Ascending aorta (tissue), 2 donors: ENCODE data around the gene SLC48A1. TPM values are rescaled to one million over a fixed set of nuclear protein-coding genes. Genes with fewer than 3 reads are reported as not detected.
A peak's percentile ranks its signal among the peaks of the same experiment; 100 is the strongest.

Experiments used
- DNase-seq, 2 donors: peaks; one replicate each; pipeline ENCODE4 v3.0.0-alpha.2; 2019; ENCODE audit warnings: low spot score in 2 of 2
- H3K27ac ChIP-seq, 2 donors: fragments of 200-600 bp; sonication (generic); one replicate each; pipeline ENCODE4 v1.5.1; 2016 to 2017; ENCODE audit warnings: mild to moderate bottlenecking in 1 of 2
- H3K27me3 ChIP-seq: fragments of 200-600 bp; sonication (generic); one replicate; pipeline ENCODE4 v1.5.1; 2017
- H3K36me3 ChIP-seq, 2 donors: fragments of 200-600 bp; sonication (generic); one replicate each; pipeline ENCODE4 v1.5.1; 2016
- H3K4me1 ChIP-seq, 2 donors: fragments of 200-600 bp; sonication (generic); one replicate each; pipeline ENCODE4 v1.5.1; 2016 to 2017; ENCODE audit warnings: mild to moderate bottlenecking in 1 of 2
- H3K4me3 ChIP-seq, 2 donors: fragments of 200-600 bp; sonication (generic); one replicate each; pipeline ENCODE4 v1.5.1; 2016 to 2017; ENCODE audit warnings: mild to moderate bottlenecking in 1 of 2
- H3K9me3 ChIP-seq, 2 donors: fragments of 200-600 bp; sonication (generic); one replicate each; pipeline ENCODE4 v1.5.1; 2016
- intact Hi-C: fragments of 100-400 bp; cut with DNase I; formaldehyde crosslinking; loops from one replicate; pipeline ENCODE4 v1.15.1; 2023
- total RNA-seq: library from RNA; depleted of rRNA; stranded (reverse); fragments of >200 nt; gene quantifications from one replicate; pipeline ENCODE4 v1.1.0, GENCODE V29; 2016
- TF ChIP-seq, protein P1 (sequence below), 3 experiments: fragments of 200-600 bp in 2 of 3; fragments of 450-650 bp in 1 of 3; sonication (generic) in 2 of 3; IDR thresholded peaks; one replicate each; pipeline ENCODE4 v1.5.1; 2016 to 2019; ENCODE audit warnings: antibody characterized with exemption in 3 of 3, mild to moderate bottlenecking in 1 of 3, moderate library complexity in 1 of 3

SLC48A1 gene
- total RNA-seq, 1 donor from 2014 or later = 144 TPM

DNA sequence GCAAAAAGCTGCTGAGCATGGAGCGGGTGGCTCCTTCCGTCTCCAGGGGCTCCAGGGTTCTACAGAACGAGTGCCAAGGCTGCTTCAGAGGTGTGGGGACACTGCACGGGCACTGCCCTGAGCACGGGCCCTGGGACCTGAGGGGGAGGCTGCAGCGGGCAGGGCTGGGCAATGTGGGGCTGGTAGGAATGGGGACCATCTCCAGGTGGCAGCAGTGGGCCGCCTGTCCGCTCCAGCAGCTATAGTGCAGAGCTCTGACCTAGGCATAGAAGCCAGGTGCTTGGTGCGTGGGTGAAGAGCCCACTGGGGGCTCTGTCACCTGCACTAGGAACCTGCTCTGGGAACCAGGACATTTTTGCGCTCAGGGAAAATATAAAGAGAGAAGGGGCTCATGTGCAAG, 24.4 kb downstream of the SLC48A1 start:
- TF ChIP-seq, protein P1, sequence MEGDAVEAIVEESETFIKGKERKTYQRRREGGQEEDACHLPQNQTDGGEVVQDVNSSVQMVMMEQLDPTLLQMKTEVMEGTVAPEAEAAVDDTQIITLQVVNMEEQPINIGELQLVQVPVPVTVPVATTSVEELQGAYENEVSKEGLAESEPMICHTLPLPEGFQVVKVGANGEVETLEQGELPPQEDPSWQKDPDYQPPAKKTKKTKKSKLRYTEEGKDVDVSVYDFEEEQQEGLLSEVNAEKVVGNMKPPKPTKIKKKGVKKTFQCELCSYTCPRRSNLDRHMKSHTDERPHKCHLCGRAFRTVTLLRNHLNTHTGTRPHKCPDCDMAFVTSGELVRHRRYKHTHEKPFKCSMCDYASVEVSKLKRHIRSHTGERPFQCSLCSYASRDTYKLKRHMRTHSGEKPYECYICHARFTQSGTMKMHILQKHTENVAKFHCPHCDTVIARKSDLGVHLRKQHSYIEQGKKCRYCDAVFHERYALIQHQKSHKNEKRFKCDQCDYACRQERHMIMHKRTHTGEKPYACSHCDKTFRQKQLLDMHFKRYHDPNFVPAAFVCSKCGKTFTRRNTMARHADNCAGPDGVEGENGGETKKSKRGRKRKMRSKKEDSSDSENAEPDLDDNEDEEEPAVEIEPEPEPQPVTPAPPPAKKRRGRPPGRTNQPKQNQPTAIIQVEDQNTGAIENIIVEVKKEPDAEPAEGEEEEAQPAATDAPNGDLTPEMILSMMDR (IDR thresholded peaks at IDR 0.05) = peak in 2 of 3 experiments; percentile 20 to 24
- H3K36me3 ChIP-seq = peaks cover 63 to 67% of the 10 kb centered on the region in 2 donors
- no peak for DNase-seq
- no peaks in the 10 kb centered on the region for H3K27me3 ChIP-seq
- intact Hi-C loops = no loop called here
- no peak overlapping the region for H3K4me3 ChIP-seq
- peaks cover 30 to 39% of the 10 kb centered on the region in 2 donors for H3K4me1 ChIP-seq
- H3K27ac ChIP-seq = peak overlapping the region in 1 of 2 donors; percentile 85
- H3K9me3 ChIP-seq = no peaks in the 10 kb centered on the region

DNA sequence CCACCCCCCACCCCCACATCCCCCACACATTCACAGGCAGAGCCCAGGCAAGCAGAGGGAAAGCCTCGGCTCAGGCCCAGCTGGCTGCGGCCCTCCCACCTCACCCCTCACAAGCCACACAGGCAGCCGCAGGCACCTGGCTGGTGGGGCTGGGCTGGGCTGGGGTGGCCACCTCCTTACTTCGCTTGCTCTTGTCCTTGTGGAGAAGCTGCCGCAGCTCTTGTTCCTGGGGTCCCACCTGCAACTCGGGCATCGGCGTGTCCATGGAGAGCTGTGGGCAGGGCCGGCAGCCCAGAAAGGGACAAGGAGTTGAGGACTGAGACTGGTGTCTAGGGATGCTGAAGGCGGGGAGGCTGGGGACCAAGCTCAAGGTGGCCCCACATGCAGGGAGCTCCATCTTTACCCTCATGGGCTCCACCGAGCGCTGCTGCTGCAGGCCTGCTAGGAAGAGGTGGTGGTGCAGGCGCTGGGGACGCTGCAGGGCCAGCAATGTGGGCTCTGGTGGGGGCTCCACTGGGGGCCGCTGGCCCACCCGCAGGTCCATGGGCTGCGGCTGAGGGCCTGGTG, 25.4 kb downstream of the SLC48A1 start:
- Histone ChIP-seq H3K4me1 (peaks cover 33 to 49% of the 10 kb centered on the region in 2 donors), H3K27me3 (no peaks in the 10 kb centered on the region), H3K36me3 (peaks cover 54 to 57% of the 10 kb centered on the region in 2 donors), H3K4me3 (no peak overlapping the region), H3K9me3 (no peaks in the 10 kb centered on the region), H3K27ac (peak overlapping the region; percentile 44 to 85)
- no peak for DNase-seq
- intact Hi-C loops = no loop called here
- TF ChIP-seq, protein P1 (IDR thresholded peaks at IDR 0.05) = no peak

DNA sequence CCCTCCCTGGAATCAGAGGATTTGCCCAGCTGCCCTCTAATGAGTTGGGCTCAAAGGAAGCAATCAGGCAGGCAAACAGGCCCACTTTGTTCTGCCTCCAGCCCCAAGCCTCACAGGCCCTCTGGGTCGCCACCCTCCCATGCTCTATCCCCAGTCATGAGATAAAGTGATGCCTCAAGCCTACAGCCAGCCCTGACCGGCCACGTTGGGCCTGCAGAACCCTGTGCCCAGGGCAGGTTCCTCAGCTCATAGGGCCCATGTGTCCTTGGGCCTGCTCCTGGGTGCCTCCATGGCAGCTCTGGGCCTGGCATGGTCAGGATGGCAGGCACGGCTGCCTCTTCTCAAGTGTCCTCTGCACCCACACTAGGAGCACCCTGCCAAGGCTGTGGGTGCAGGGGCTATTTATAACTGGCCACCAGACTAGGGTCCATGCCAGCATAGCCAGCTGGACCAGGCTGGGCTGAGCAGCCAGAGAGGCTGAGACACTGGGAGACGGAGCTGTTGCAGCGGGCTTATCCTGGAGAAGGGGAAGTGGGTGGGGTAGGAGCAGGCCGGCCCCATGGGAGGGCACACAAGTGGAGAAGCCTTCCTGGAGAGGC, 26.4 kb downstream of the SLC48A1 start:
- no peak for DNase-seq
- peaks cover 47 to 52% of the 10 kb centered on the region in 2 donors for H3K36me3 ChIP-seq

DNA sequence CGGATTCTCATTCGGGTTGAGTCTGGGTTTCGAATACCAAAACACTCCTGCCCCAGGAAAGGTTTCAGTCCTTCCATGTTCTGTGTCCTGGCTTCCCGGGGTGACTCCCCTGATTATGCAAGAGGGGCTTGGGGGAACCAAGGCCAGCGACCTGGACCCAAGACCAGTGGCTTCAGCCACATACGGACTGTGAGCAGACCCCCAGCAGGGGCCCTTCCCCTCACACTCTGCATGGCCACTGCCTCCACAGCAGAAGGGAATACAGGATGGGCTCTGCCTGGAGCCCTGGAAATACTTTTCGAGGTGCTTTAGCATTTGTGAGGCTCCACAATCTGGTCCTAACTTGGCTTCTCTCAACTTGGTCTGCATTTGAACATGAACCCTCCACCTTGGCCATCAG, 27.5 kb downstream of the SLC48A1 start:
- Histone ChIP-seq H3K4me1 (peaks cover 48 to 70% of the 10 kb centered on the region in 2 donors), H3K9me3 (no peaks in the 10 kb centered on the region), H3K27ac (peak overlapping the region; percentile 79 to 85), H3K27me3 (no peaks in the 10 kb centered on the region), H3K36me3 (peaks cover 36 to 50% of the 10 kb centered on the region in 2 donors), H3K4me3 (no peak overlapping the region)
- TF ChIP-seq, protein P1 (IDR thresholded peaks at IDR 0.05) = no peak
- intact Hi-C loops = loop anchor here (2.0 kb wide), 1 partner anchor 36 kb away; no protein-coding TSS in a partner anchor
- no peak for DNase-seq

More for the DNA sequence above, 26.4 kb downstream of the SLC48A1 start:
- TF ChIP-seq, protein P1 (IDR thresholded peaks at IDR 0.05) = no peak
- Histone ChIP-seq H3K4me1 (peaks cover 39 to 59% of the 10 kb centered on the region in 2 donors), H3K9me3 (no peaks in the 10 kb centered on the region), H3K4me3 (no peak overlapping the region), H3K27ac (peak overlapping the region; percentile 79 to 85), H3K27me3 (no peaks in the 10 kb centered on the region)
- intact Hi-C loops = no loop called here

DNA sequence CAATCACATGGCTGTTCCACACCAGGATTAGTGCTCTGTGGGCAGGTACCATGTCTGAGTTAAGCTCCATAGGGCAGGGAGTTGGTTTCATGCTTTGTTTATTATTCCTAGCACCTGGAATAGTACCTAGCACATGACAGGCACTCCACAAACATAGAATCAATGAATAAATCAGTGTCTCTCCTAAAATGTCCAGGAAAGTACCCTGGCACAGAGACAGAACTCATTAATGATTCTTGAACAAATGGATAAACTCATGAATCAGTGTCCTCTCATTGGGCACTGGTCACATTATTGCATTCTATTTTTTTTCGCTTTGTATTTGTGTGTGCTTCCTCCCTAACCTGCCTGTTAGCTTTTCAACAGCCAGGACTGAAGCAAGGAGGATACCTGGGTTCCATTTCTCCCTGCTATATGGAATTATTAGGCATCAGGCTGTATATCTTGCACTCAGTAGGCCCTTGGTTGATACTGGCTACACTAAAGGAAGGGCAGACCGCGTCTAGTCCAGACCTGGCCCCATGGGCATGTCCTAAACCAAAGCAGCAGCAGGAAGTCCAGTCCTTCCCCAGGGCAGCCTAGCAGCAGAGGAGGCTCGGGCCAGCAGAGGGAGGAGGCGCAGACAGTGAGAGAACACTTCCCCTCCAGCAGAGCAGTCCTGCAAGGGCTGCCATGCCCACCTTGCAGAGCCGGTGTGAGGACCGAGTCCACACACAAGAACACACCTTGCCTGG, 28.3 kb downstream of the SLC48A1 start:
- peaks cover 48 to 77% of the 10 kb centered on the region in 2 donors for H3K4me1 ChIP-seq
- intact Hi-C loops = loop anchor here (2.0 kb wide), 1 partner anchor 35 kb away; no protein-coding TSS in a partner anchor
- H3K9me3 ChIP-seq = no peaks in the 10 kb centered on the region
- H3K27me3 ChIP-seq = no peaks in the 10 kb centered on the region
- DNase-seq = no peak
- TF ChIP-seq, protein P1 (IDR thresholded peaks at IDR 0.05) = peak in 2 of 3 experiments; percentile 32 to 34
- peak overlapping the region; percentile 79 to 85 for H3K27ac ChIP-seq
- H3K4me3 ChIP-seq = peak overlapping the region in 1 of 2 donors; percentile 33
- H3K36me3 ChIP-seq = peaks cover 28 to 42% of the 10 kb centered on the region in 2 donors
